Brain microvascular endothelial cell (primary cell): ENCODE results near the gene CNFN.

Source experiments
- DNase-seq: peaks from one replicate; pipeline ENCODE4 v3.0.0-alpha.2; 2020
- H3K27ac ChIP-seq: fragments of 250-450 bp; sonication (Bioruptor Pico); 2 replicates; pipeline ENCODE4 v1.5.1; 2020; ENCODE audit warnings: mild to moderate bottlenecking, moderate library complexity
- H3K27me3 ChIP-seq: fragments of 250-450 bp; sonication (Bioruptor Pico); replicated peaks from 2 replicates; pipeline ENCODE4 v1.5.1; 2020; ENCODE audit warnings: mild to moderate bottlenecking
- H3K36me3 ChIP-seq: fragments of 250-450 bp; sonication (Bioruptor Pico); replicated peaks from 2 replicates; pipeline ENCODE4 v1.5.1; 2020; ENCODE audit warnings: mild to moderate bottlenecking
- H3K4me3 ChIP-seq: 2 replicates; pipeline ENCODE4 v1.5.1; 2011; ENCODE audit warnings: low read depth, mild to moderate bottlenecking, control low read depth, low read length, moderate library complexity
- CTCF ChIP-seq: IDR thresholded peaks from 2 replicates; pipeline ENCODE4 v1.5.1; 2011; ENCODE audit warnings: low read depth, mild to moderate bottlenecking, moderate library complexity, low read length, control low read depth, inconsistent platforms; ENCODE audit errors: missing control alignments
- in situ Hi-C: cut with HindIII; loops from 2 replicates; pipeline ENCODE4 v1.10.0; 2017; ENCODE audit warnings: low sequenced_read_pairs, low pct_ligation_motif_present

The CNFN gene

GRCh38 chr19:42422901-42423461 lies 32.9 kb upstream of the CNFN start:
- TF ChIP-seq CTCF: no peak
- in situ Hi-C loops: no loop called here
- no peaks in the 10 kb centered on the region for H3K36me3 ChIP-seq
- no peaks in the 10 kb centered on the region for H3K27me3 ChIP-seq
- no peak for DNase-seq
- H3K4me3 ChIP-seq: peak overlapping the region; percentile 69
- H3K27ac ChIP-seq: no peak overlapping the region

GRCh38 chr19:42422092-42422900 lies 32.2 kb upstream of the CNFN start:
- Histone ChIP-seq H3K27ac (no peak overlapping the region), H3K36me3 (no peaks in the 10 kb centered on the region), H3K4me3 (peak overlapping the region; percentile 69), H3K27me3 (no peaks in the 10 kb centered on the region)
- no peak for TF ChIP-seq CTCF
- in situ Hi-C loops: no loop called here
- DNase-seq: no peak

GRCh38 chr19:42421591-42422031 lies 31.5 kb upstream of the CNFN start:
- no peak for TF ChIP-seq CTCF
- no peak for DNase-seq
- H3K36me3 ChIP-seq: no peaks in the 10 kb centered on the region
- no peak overlapping the region for H3K4me3 ChIP-seq
- no peaks in the 10 kb centered on the region for H3K27me3 ChIP-seq
- H3K27ac ChIP-seq: no peak overlapping the region
- in situ Hi-C loops: no loop called here

- no peaks in the 10 kb centered on the region for H3K27me3 ChIP-seq
- H3K4me3 ChIP-seq: no peak overlapping the region
- no peaks in the 10 kb centered on the region for H3K36me3 ChIP-seq
- in situ Hi-C loops: no loop called here
- DNase-seq: no peak
- H3K27ac ChIP-seq: no peak overlapping the region
- no peak for TF ChIP-seq CTCF
Observed at GRCh38 chr19:42421101-42421500, 31.0 kb upstream of the CNFN start.

- peak; percentile 74 for TF ChIP-seq CTCF
- in situ Hi-C loops: no loop called here
- DNase-seq: peak; percentile 44
- Histone ChIP-seq H3K27me3 (no peaks in the 10 kb centered on the region), H3K27ac (no peak overlapping the region), H3K4me3 (no peak overlapping the region), H3K36me3 (no peaks in the 10 kb centered on the region)
Observed at GRCh38 chr19:42420055-42420544, 30.0 kb upstream of the CNFN start.
